ENCODE measurements around the gene GPR33.
"Not testable (repeated sequence)": the region's sequence is repeated elsewhere in the genome, so short reads cannot be mapped to it uniquely, and the experiment has no call there.

Gene GPR33

GRCh38 chr14:31457665-31458659 is 29.9 kb downstream of the GPR33 start:
- no peak for DNase-seq

GRCh38 chr14:31456841-31457664 is 30.8 kb downstream of the GPR33 start, which contains the start of gene DTD2:
Gene DTD2, minus strand, starts transcription at chr14:31457506. Its CDS starts 113 bp downstream, at chr14:31457393.
- peak; percentile 91 for DNase-seq

GRCh38 chr14:31449971-31450610 is 37.7 kb downstream of the GPR33 start:
- no peak for DNase-seq

- no peak for DNase-seq
Measured at GRCh38 chr14:31449136-31449535, 38.7 kb downstream of the GPR33 start.

GRCh38 chr14:31445703-31446102 is 42.1 kb downstream of the GPR33 start:
- no peak for DNase-seq

GRCh38 chr14:31442284-31442683 is 45.6 kb downstream of the GPR33 start:
- no peak for DNase-seq

- no peak for DNase-seq
Measured at GRCh38 chr14:31441273-31442111, 46.3 kb downstream of the GPR33 start.

GRCh38 chr14:31440280-31440679 is 47.6 kb downstream of the GPR33 start:
- DNase-seq, result no peak

- no peak for DNase-seq
Measured at GRCh38 chr14:31439561-31439960, 48.3 kb downstream of the GPR33 start.

- DNase-seq, result not testable (repeated sequence)
Measured at GRCh38 chr14:31437045-31437691, 50.7 kb downstream of the GPR33 start.

GRCh38 chr14:31435276-31435675 is 52.6 kb downstream of the GPR33 start:
- DNase-seq, result no peak

Measured in activated naive CD4-positive, alpha-beta T cell treated with anti-CD3 and anti-CD28 coated beads, Interleukin-2, amount 50 U/mL, for 16 hours (primary cell).